Left forelimb (tissue), 1 donor: Measurements from ENCODE around the gene ZFHX3.

Experiments
- DNase-seq: peaks from one replicate; pipeline ENCODE4 v3.0.0-alpha.2; 2018; ENCODE audit warnings: low spot score

ZFHX3 gene

GRCh38 chr16:72901000-72901627 is 146.8 kb downstream of the ZFHX3 start:
- DNase-seq, result no peak

- DNase-seq, result no peak
Measured at GRCh38 chr16:72898216-72898825, 149.6 kb downstream of the ZFHX3 start.

GRCh38 chr16:72897707-72898106 is 150.2 kb downstream of the ZFHX3 start:
- no peak for DNase-seq

DNA sequence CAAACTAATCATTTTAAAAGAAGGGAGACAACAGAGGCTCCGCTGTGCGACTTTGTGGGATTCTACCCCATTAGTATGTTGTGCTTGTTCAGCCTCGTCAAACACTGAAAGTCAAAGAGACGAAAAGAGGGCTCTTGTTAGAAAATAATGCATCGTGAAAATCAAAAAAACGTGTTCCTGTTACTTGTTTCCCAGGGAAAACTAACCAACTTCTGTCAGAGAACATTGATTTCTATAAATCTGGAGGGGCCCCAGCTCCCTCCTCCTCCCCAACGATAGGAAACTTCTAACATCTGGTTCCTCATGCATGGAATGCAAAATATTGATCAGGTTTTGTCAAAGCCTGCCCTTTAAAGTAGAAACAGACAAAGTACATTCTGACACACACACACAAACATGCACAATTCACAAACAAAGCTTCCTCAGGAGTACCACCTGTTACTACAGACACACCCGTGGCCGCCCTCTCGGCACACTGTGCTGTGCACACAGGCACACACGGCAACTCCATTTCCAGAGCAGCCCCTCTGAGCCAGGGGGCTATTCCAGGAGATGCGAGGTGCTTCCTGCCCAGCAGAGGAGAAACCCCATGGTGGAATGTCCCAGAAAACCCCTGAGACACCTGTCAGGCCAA is 151.3 kb downstream of the ZFHX3 start:
- DNase-seq, result no peak

GRCh38 chr16:72895951-72896350 is 152.0 kb downstream of the ZFHX3 start:
- no peak for DNase-seq

DNA sequence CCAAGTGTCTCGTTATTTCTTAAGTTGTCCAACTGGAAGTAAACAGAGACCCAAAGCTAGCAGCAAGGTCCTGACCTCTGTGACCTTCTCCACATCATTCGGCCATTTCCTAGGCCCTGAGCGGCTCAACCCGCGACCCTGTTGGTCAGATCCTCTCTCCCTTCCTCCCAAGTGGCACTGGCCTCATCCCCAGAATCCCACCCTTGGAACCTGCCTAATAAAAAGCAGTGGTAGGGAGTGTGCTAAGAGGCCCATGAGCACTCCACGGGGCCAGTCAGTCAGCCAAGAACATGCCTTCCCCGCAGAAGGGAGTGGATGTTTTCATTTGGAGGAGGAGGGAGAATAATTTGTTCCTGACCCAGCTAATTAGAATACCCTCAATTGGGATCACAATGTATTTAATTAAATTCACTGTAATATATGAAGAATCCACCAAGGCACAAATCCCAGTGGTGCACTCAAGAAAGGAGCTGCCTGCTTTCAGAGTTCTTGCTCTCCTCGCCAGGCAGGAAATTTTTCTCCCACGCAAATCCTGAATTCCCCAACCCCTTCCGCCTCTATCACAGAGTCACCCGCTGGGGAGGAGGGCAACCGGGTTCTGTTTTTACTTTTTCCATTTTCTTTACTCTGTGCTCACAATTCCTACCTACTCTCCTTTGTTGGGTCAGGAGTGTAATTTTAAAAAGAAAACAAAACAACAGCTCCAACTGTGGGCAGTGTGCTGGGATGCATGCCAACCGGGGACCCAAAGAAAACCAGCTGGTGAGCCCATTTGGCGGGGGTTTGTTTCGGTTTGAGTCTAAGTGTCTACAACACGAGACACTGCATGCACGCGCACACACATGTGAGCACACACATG is 153.4 kb downstream of the ZFHX3 start:
- no peak for DNase-seq

DNA sequence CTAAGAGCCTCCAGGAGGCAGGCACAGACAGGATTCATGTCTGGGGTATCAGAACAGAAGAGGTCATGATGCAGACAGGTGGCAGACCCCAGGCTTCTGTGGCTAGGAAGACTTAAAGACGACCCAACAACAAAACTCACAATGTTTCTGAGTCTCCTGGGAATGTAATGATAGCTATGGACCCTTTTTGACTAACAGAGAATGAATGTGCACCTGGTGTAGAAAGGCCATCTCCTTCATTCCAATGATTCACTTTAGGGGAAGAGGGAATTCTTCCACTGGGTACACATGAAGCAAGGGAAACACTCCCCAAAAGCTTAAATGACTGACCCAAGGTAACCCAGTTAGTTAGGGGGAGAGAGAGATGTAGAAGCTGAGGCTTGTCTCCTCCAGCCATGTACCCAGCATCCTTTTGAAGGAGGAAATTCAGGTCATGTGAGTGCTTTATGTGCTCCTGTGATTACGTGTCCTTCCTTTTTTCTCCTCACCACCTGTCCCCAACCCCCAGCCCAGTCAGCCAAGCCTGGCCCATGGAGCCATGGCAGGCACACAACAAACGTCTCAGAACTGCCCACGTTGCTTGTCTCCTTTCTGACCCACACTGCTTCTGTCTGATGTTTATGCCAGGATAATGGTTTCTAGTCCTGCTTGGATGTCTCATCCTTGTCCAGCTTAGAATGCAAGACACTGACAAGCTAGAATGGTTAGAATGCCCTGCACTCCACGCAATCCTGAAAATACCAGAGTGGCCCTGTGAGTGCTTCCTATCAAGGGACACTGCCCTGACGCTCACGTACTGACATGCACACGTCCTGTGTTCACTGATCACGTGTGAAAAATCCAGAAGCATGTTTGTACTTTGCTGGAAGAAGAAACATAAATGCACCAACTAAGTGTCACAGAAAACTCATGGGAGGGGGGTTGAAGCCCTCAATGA is 156.4 kb downstream of the ZFHX3 start:
- no peak for DNase-seq

DNA sequence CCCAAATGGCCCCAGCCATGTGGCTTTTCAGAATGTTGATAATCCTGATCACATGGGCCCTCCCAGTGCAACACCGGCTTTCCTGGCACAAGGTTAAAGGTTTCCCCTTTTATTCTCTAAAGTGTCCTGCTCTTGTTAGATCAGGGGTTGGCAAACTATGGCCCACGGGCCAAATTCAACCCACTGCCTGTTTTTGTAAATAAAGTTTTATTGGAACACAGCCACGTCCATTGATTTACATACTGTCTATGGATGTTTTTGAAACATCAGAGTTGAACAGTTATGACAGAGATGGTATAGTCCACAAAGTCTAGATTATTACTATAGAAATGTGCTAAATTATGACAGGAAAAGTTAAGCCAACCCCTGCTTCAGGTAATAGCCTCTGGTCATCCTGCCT is 157.3 kb downstream of the ZFHX3 start:
- no peak for DNase-seq

DNA sequence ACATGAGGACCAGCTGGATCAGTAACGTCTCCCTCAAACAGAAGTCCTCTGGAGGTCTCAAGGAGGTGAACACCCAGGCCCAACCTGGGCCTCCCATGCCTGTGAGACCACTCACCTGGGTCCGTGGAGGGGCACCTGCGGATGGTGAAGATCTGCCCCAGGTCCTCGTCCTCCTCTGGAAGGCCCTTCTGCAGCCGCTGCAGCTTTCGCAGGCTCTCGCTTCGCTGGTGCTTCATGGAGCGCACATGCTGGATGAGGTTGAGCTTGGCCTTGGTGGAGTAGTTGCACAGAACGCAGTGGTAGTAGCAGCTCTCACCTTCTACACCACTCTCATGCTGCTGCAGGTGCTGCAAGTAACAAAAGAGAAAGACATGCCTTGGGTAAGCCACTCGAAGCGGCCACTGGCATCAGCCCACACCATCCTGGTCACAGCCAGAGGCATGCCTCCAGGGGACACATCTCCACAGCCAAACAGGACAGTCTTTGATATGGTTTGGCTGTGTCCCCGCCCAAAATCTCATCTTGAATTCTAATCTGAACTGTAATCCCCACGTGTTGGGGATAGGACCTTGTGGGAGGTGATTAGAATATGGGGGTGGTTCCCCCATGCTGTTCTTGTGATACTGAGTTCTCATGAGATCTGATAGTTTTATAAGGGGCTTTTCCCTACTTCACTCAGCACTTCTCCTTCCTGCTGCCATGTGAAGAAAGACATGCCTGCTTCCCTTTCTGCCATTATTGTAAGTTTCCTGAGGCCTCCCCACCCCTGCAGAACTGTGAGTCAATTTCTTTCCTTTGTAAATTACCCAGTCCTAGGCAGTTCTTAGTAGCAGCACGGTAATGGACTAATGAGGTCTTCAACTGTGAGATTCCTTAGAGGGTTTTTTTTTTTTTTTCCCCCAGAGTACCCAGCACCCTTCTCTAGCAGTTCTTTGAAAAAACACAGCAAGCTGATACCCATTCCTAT is 158.0 kb downstream of the ZFHX3 start:
- no peak for DNase-seq

GRCh38 chr16:72887537-72887936 is 160.4 kb downstream of the ZFHX3 start:
- no peak for DNase-seq

GRCh38 chr16:72886346-72886974 is 161.5 kb downstream of the ZFHX3 start:
- no peak for DNase-seq

GRCh38 chr16:72884573-72884972 is 163.4 kb downstream of the ZFHX3 start:
- no peak for DNase-seq

DNA sequence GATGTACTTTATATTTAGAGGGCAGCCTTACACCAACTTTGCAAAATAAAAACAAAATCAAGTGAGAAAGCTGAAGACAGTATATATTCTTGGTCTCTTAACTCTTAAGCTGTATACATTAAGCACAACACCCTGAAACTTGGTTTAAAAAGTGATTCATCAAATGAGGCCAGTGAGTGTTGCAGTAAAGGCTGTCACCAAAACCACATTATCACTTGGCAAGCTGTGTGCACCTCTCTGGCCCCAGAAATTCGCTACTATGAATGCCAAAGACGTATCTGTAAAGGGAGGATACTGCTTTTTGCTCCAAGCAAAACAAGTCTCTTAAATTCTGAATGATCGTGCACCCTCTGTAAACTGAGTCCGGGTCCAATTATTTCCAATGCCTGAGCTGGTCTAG is 163.9 kb downstream of the ZFHX3 start:
- no peak for DNase-seq

- DNase-seq, result no peak
Measured at GRCh38 chr16:72879846-72880245, 168.1 kb downstream of the ZFHX3 start.

DNA sequence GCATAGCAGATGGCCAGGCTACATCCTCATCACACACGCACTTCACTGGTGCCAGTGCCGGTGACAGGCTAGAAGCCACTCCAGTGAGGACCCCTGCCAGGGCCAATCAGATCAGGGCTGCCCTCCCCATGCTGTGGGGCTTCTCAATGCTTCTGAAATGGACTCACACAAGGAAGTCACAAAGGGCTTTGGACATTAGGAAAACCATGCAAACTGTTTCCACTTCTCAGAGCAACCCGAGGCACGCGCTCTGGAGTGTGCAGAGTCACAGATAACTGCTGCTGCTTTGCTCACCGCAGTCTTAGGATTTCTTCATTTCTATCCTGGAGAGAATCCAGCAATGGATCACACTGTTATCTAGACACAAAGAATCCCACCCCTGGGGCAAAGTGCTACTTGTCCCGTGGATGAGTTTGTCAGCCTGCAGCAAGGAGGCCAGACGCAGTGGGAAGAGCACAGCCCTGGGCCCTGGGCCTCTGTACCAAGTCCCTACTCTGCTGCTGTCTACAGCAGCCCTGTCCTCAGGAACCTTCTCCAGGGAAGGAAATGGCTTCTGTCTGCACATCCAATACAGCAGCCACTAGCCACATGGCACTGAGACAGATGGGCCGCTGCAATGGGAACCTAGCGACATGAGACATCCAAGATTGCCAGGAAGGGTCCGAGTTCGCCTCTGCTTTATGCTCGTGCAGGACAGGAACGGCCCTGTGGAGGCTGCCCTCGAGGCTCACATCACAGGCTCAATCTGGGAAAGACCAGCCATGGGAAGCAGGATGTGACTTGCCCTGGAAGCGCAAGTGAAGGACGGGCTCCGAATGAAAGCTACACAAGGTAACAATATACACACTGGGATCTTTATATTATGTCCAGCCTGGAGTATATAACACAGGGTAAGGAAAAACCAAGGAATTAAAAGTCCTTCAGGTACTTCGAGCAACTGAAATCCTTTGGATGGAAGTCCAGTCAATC is 169.3 kb downstream of the ZFHX3 start:
- DNase-seq, result no peak

DNA sequence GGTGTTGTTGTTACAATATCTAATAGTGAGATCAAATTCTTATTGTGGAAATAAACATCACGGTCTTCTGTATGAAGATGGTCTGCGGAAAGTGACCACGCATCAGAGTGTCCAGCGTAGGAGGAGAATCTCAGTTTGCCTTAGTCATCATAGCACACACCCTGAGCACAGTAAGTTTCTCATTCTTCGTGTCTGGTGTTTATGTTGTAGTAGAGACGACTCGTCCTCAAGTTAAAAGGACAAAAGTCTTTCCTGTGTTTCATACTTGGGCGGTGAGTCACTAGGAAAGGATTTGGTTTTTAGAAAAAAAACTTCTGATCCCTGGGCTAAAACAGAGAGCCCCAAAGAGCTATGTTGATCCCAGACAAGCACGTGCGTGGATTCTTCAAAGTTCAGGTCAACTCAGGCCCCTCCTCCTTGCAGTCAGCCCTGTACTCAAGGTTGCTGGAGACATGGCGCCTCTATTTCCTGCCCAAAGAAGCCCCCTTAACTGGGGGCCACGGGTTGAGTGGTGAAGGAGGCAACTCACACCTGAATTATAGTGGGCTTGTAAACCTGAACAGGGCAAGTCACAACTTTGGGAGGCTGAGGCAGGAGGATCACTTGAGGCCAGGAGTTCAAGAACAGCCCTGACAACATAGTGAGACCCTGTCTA is 170.4 kb downstream of the ZFHX3 start:
- DNase-seq, result no peak

DNA sequence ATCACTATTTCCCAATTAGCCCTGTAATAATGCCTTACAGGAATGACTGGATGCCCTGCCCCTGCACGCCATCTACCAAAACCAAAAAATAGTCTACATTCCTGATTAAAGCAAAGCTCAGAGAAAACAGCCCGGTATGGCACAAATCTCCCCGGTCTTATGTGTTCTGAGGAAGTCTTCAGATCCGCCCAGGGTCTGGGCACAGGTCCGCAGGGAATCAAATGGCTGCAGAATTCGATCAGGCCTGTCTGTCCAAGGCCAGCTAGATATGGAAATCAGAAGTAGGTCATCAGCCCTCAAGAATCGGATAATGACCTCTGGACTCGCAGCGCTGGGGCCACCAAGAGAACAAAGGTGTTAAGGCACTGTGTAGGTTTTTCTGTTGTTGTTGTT is 171.0 kb downstream of the ZFHX3 start:
- DNase-seq, result no peak

DNA sequence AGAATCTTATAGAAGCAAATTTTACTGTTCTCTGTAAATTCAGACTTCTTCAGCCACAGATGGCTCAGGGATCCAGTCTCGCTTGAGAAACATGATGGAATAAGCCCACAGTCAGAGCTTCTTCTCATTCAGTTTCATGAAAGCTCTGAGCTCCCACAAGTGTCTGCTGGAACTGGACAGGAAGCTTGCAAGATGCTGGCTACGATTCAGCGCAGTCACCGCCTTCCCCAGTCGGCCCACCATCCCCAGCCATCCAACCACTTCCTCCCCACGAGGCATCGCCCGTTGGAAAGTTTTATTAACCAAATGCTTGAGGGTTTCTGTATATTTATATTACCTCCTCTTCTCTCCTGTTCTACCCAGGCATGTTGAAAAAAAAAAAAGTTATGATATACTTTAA is 171.7 kb downstream of the ZFHX3 start:
- DNase-seq, result peak; percentile 69
